GM12878 (cell line): Measurements from ENCODE around the gene TMED5. TPM values are rescaled to one million over a fixed set of nuclear protein-coding genes. Genes with fewer than 3 reads are reported as not detected.

Source experiments
- ATAC-seq: fragments of 200-7000 bp; cut with Tn5 transposase; 3 replicates; pipeline ENCODE4 v1.9.1; 2020; ENCODE audit warnings: mild to moderate bottlenecking, moderate library complexity
- BruUV-seq: library from RNA; stranded (reverse); fragments of 400-500 nt; replicated peaks from 2 replicates; lab custom pipeline; 2021; lab: Mats Ljungman, UMichigan
- CTCF ChIA-PET: fragments of 300-600 bp; sonication (Branson Sonifier 250); formaldehyde crosslinking; extraction: SDS; loops from one replicate; lab custom pipeline; 2021; ENCODE audit warnings: inconsistent platforms; lab: Yijun Ruan, JAX
- POLR2A ChIA-PET: fragments of 350-600 bp; formaldehyde crosslinking; extraction: SDS; loops from one replicate; lab custom pipeline; 2021; ENCODE audit warnings: inconsistent platforms; lab: Charles Lee
- RAD21 ChIA-PET: fragments of 300-600 bp; sonication (Branson Sonifier 250); formaldehyde crosslinking; loops from one replicate; lab custom pipeline; 2023; ENCODE audit warnings: antibody characterized with exemption; ENCODE audit not compliant: unreplicated experiment; lab: Charles Lee
- SMC1A ChIA-PET: fragments of 300-600 bp; sonication (Branson Sonifier 250); formaldehyde crosslinking; loops from one replicate; lab custom pipeline; 2023; ENCODE audit not compliant: unreplicated experiment, uncharacterized antibody; lab: Charles Lee
- DNase-seq: peaks from one replicate; pipeline ENCODE4 v3.0.0-alpha.2; 2011; ENCODE audit warnings: low read depth, low spot score
- FAIRE-seq: peaks from 3 replicates; lab custom pipeline; 2011; peaks lifted over from hg19 to GRCh38; lab: Jason Lieb, UNC
- H2AFZ ChIP-seq: 2 replicates; pipeline ENCODE4 v1.6.0; 2011; ENCODE audit warnings: low read depth, low read length, control low read depth; ENCODE audit not compliant: control insufficient read depth
- H3K27ac ChIP-seq: 2 replicates; pipeline ENCODE4 v1.5.1; 2011; ENCODE audit warnings: control low read depth; ENCODE audit not compliant: control insufficient read depth, insufficient read depth
- H3K27me3 ChIP-seq, 2 experiments: replicated peaks in 1 of 2; 2 replicates each; pipeline versions ENCODE4 v1.6.0 to v1.6.1; 2011; ENCODE audit warnings: low read length in 1 of 2; ENCODE audit not compliant: control insufficient read depth in 2 of 2, insufficient read depth in 2 of 2
- H3K36me3 ChIP-seq, 2 experiments: 2 replicates each; pipeline ENCODE4 v1.5.1; 2011; ENCODE audit warnings: low read length in 1 of 2; ENCODE audit not compliant: control insufficient read depth in 2 of 2, insufficient read depth in 2 of 2
- H3K4me1 ChIP-seq: 2 replicates; pipeline ENCODE4 v1.6.1; 2011; ENCODE audit warnings: mild to moderate bottlenecking, low read length, moderate library complexity, mixed read lengths; ENCODE audit not compliant: control insufficient read depth, insufficient read depth
- H3K4me2 ChIP-seq: 2 replicates; pipeline ENCODE4 v1.6.0; 2011; ENCODE audit warnings: control low read depth; ENCODE audit not compliant: control insufficient read depth, insufficient read depth
- H3K4me3 ChIP-seq: fragments of 200-600 bp; sonication (generic); 2 replicates; pipeline ENCODE4 v1.5.1; 2016
- H3K79me2 ChIP-seq: 2 replicates; pipeline ENCODE4 v1.6.0; 2011; ENCODE audit warnings: low read length; ENCODE audit not compliant: control insufficient read depth, insufficient read depth
- H3K9ac ChIP-seq: 2 replicates; pipeline ENCODE4 v1.8.0; 2011; ENCODE audit warnings: low read length, control low read depth, mixed read lengths; ENCODE audit not compliant: control insufficient read depth, insufficient read depth
- H3K9me3 ChIP-seq: replicated peaks from 3 replicates; pipeline ENCODE4 v1.5.1; 2011; ENCODE audit warnings: mild to moderate bottlenecking, low read length; ENCODE audit not compliant: control insufficient read depth, insufficient read depth
- H4K20me1 ChIP-seq: 2 replicates; pipeline ENCODE4 v1.6.0; 2011; ENCODE audit not compliant: control insufficient read depth, insufficient read depth
- IKZF2 ChIP-seq, 2 experiments: fragments of 450-650 bp; IDR thresholded peaks; 2 replicates each; pipeline ENCODE4 v1.6.1; 2017; ENCODE audit warnings: mild to moderate bottlenecking in 2 of 2, moderate library complexity in 2 of 2
- POLR2AphosphoS5 ChIP-seq: IDR thresholded peaks from 2 replicates; pipeline ENCODE4 v1.6.1; 2011; ENCODE audit warnings: mild to moderate bottlenecking, low read length, inconsistent platforms
- RAD51 ChIP-seq: fragments of 450-650 bp; IDR thresholded peaks from 2 replicates; pipeline ENCODE4 v1.6.1; 2016; ENCODE audit warnings: moderate library complexity, mild to moderate bottlenecking, inconsistent platforms
- RELA ChIP-seq: fragments of 450-650 bp; IDR thresholded peaks from 2 replicates; pipeline ENCODE4 v1.8.0; 2014; ENCODE audit warnings: borderline replicate concordance; ENCODE audit not compliant: partially characterized antibody
- ZNF217 ChIP-seq: fragments of 450-650 bp; IDR thresholded peaks from 2 replicates; pipeline ENCODE4 v1.6.1; 2017; ENCODE audit warnings: antibody characterized with exemption, mild to moderate bottlenecking
- WGBS: methylation state at CpG from one replicate; pipeline ENCODE4 v1.1.6; 2016; ENCODE audit warnings: low lambda C conversion rate; ENCODE audit not compliant: insufficient replicate concordance, insufficient coverage; ENCODE audit errors: missing lambda C conversion rate; 5-methylcytosine and 5-hydroxymethylcytosine counted together
- in situ Hi-C: fragments of 300-500 bp; cut with MboI; formaldehyde crosslinking; loops from 9 replicates; pipeline ENCODE4 v1.14.3; 2018; ENCODE audit warnings: mixed read lengths
- intact Hi-C: fragments of 100-400 bp; cut with micrococcal nuclease; formaldehyde crosslinking; loops from one replicate; pipeline ENCODE4 v1.14.2; 2022; ENCODE audit not compliant: unreplicated experiment
- polyA plus RNA-seq, 11 experiments: library from polyadenylated mRNA; depleted of rRNA in 4 of 11; unstranded in 6 of 11; stranded (reverse) in 5 of 11; fragments of >200 nt; fragmentation: Nextera tagmentation in 4 of 11; fragmentation: Illumina TruSeq in 1 of 11; extraction: Ambion mirVana in 4 of 11; extraction: Trizol in 1 of 11; gene quantifications; 1 replicate in 1 of 11; 2 replicates in 10 of 11; pipeline versions ENCODE4 v1.2.1 to v1.2.3, GENCODE V29; 2011 to 2016; ENCODE audit warnings: inconsistent platforms in 2 of 11, missing spikeins in 2 of 11, low read depth in 1 of 11
- total RNA-seq, 4 experiments: library from RNA; depleted of rRNA in 3 of 4; stranded (reverse); fragments of >200 nt in 3 of 4; fragmentation: Illumina TruSeq in 1 of 4; extraction: Trizol in 1 of 4; gene quantifications; 2 replicates each; pipeline versions ENCODE4 v1.2.1 to v1.2.3, GENCODE V29; 2013 to 2021
- TF ChIP-seq, protein P1 (sequence below): fragments of 450-650 bp; conservative IDR thresholded peaks from 2 replicates; pipeline ENCODE4 v1.6.1; 2017; ENCODE audit warnings: mild to moderate bottlenecking, moderate library complexity
- TF ChIP-seq, protein P2 (sequence below): fragments of 450-650 bp; IDR thresholded peaks from 2 replicates; pipeline ENCODE4 v1.6.1; 2016; ENCODE audit warnings: mild to moderate bottlenecking, moderate library complexity, borderline replicate concordance

TMED5 gene
- total and polyA plus RNA-seq, 10 of the 15 experiments (the other 5 are each of a cell fraction or from before 2014, with no cell fraction given), result 18.5 to 80.6 (median 54.0) TPM

DNA sequence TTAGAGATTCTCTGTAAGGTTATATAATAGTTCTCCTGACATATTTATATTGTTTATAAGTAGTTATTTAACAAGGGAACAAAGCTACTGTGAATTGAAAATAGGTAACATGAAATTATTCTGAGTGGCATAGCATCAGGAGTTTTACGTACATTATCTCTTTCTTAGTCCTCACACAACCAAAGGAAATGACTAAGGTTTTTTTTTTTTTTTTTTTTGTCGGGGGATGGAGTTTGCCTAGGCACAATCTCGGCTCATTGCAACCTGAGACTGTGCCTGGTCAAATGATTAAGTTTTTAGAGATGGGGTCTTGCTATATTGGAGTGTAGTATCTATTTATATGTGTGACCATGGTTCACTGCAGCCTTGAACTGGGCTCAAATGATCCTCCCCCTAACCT, 24.9 kb downstream of the TMED5 start:
- Histone ChIP-seq H3K4me2 (no peak overlapping the region), H3K27ac (no peak overlapping the region), H3K4me1 (no peaks in the 10 kb centered on the region), H3K79me2 (peaks cover 3% of the 10 kb centered on the region; the same call in 1 of the 2 replicates), H3K36me3 (peaks cover 5 to 29% of the 10 kb centered on the region in 2 experiments), H3K9ac (no peak overlapping the region), H4K20me1 (no peaks in the 10 kb centered on the region), H2AFZ (no peak overlapping the region), H3K4me3 (no peak overlapping the region), H3K9me3 (no peaks in the 10 kb centered on the region), H3K27me3 (no peaks in the 10 kb centered on the region)
- ChIA-PET SMC1A (interaction anchor here (0.9 kb wide), 1 partner anchor 42 kb away, joined by 4 read pairs; no protein-coding TSS in a partner anchor), CTCF (interaction anchor here (1.2 kb wide), 1 partner anchor 9 kb away, joined by 3 read pairs; no protein-coding TSS in a partner anchor), POLR2A (no interaction called here), RAD21 (interaction anchor here (0.6 to 1.0 kb wide), 2 partner anchors 14 to 76 kb away, joined by 3 to 4 read pairs; no protein-coding TSS in a partner anchor)
- no peak for TF ChIP-seq IKZF2 (IDR thresholded peaks at IDR 0.05)
- in situ Hi-C loops, result no loop called here
- WGBS, result 56% methylated on average over 3 of the region's 3 CpGs
- no peak for FAIRE-seq
- no peak for DNase-seq
- BruUV-seq, result no TSS peak
- intact Hi-C loops, result no loop called here
- ATAC-seq, result no peak

DNA sequence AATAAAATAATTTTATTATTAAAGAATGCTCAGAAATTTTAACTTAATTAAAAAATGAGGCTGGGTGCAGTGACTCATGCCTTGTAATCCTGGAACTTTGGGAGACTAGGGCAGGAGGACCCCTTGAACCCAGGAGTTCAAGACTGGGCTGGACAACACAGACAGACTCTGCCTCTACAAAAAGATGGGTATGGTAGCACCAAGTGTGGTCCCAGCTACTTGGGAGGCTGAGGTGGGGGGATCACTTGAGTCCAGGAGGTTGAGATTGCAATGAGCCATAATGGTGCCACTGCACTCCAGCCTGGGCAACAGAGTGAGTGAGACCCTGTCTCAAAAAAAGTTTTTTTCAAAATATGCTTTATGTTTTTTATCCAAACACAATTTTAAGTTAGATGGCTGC, 25.3 kb downstream of the TMED5 start:
- BruUV-seq, result no TSS peak
- Histone ChIP-seq H3K36me3 (peaks cover 5 to 34% of the 10 kb centered on the region in 2 experiments), H4K20me1 (no peaks in the 10 kb centered on the region), H3K9ac (no peak overlapping the region), H3K27ac (no peak overlapping the region), H3K4me1 (no peaks in the 10 kb centered on the region), H2AFZ (no peak overlapping the region), H3K79me2 (peaks cover 3% of the 10 kb centered on the region; the same call in 1 of the 2 replicates), H3K4me2 (no peak overlapping the region), H3K4me3 (no peak overlapping the region), H3K9me3 (no peaks in the 10 kb centered on the region), H3K27me3 (no peaks in the 10 kb centered on the region)
- intact Hi-C loops, result no loop called here
- ATAC-seq, result no peak
- ChIA-PET CTCF (no interaction called here), SMC1A (no interaction called here), RAD21 (no interaction called here), POLR2A (no interaction called here)
- DNase-seq, result no peak
- in situ Hi-C loops, result no loop called here
- no peak for FAIRE-seq
- TF ChIP-seq ZNF217 (no peak), RAD51 (no peak), RELA (no peak), POLR2AphosphoS5 (no peak)
- TF ChIP-seq, protein P1, sequence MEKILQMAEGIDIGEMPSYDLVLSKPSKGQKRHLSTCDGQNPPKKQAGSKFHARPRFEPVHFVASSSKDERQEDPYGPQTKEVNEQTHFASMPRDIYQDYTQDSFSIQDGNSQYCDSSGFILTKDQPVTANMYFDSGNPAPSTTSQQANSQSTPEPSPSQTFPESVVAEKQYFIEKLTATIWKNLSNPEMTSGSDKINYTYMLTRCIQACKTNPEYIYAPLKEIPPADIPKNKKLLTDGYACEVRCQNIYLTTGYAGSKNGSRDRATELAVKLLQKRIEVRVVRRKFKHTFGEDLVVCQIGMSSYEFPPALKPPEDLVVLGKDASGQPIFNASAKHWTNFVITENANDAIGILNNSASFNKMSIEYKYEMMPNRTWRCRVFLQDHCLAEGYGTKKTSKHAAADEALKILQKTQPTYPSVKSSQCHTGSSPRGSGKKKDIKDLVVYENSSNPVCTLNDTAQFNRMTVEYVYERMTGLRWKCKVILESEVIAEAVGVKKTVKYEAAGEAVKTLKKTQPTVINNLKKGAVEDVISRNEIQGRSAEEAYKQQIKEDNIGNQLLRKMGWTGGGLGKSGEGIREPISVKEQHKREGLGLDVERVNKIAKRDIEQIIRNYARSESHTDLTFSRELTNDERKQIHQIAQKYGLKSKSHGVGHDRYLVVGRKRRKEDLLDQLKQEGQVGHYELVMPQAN, result no peak
- TF ChIP-seq, protein P2, sequence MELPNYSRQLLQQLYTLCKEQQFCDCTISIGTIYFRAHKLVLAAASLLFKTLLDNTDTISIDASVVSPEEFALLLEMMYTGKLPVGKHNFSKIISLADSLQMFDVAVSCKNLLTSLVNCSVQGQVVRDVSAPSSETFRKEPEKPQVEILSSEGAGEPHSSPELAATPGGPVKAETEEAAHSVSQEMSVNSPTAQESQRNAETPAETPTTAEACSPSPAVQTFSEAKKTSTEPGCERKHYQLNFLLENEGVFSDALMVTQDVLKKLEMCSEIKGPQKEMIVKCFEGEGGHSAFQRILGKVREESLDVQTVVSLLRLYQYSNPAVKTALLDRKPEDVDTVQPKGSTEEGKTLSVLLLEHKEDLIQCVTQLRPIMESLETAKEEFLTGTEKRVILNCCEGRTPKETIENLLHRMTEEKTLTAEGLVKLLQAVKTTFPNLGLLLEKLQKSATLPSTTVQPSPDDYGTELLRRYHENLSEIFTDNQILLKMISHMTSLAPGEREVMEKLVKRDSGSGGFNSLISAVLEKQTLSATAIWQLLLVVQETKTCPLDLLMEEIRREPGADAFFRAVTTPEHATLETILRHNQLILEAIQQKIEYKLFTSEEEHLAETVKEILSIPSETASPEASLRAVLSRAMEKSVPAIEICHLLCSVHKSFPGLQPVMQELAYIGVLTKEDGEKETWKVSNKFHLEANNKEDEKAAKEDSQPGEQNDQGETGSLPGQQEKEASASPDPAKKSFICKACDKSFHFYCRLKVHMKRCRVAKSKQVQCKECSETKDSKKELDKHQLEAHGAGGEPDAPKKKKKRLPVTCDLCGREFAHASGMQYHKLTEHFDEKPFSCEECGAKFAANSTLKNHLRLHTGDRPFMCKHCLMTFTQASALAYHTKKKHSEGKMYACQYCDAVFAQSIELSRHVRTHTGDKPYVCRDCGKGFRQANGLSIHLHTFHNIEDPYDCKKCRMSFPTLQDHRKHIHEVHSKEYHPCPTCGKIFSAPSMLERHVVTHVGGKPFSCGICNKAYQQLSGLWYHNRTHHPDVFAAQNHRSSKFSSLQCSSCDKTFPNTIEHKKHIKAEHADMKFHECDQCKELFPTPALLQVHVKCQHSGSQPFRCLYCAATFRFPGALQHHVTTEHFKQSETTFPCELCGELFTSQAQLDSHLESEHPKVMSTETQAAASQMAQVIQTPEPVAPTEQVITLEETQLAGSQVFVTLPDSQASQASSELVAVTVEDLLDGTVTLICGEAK, result no peak
